CD4-positive, alpha-beta T cell (primary cell): ENCODE measurements around the gene SLC6A3. TPM values are rescaled to one million over a fixed set of nuclear protein-coding genes. Genes with fewer than 3 reads are reported as not detected.
A peak's percentile ranks its signal among the peaks of the same experiment; 100 is the strongest.

Experiments
- ATAC-seq: fragments of 200-7000 bp; cut with Tn5 transposase; one replicate; pipeline ENCODE4 v1.10.0; 2022; ENCODE audit warnings: mild to moderate bottlenecking; ENCODE audit not compliant: poor library complexity
- CTCF ChIA-PET: fragments of 350-600 bp; sonication (Branson Sonifier 250); formaldehyde crosslinking; loops from one replicate; lab custom pipeline; 2021; ENCODE audit warnings: antibody characterized with exemption, inconsistent platforms; lab: Charles Lee
- POLR2A ChIA-PET: fragments of 350-600 bp; sonication (Branson Sonifier 250); formaldehyde crosslinking; loops from one replicate; lab custom pipeline; 2021; ENCODE audit warnings: antibody characterized with exemption, inconsistent platforms; lab: Charles Lee
- DNase-seq, 14 experiments: peaks; one replicate each; pipeline ENCODE4 v3.0.0-alpha.2; 2013 to 2020; ENCODE audit warnings: mixed read lengths in 2 of 14
- H3K27ac ChIP-seq, 2 donors: one replicate each; pipeline versions ENCODE4 v1.5.1 to v1.7.0; 2013; ENCODE audit warnings: low read length in 2 of 2, low read depth in 1 of 2, mild to moderate bottlenecking in 1 of 2
- H3K27me3 ChIP-seq, 2 experiments: 1 replicate in 1 of 2; 2 replicates in 1 of 2; pipeline versions ENCODE4 v1.6.1 to v1.7.0; 2013; ENCODE audit warnings: low read length in 2 of 2, control low read depth in 1 of 2, mild to moderate bottlenecking in 1 of 2, moderate library complexity in 1 of 2; ENCODE audit not compliant: insufficient read depth in 2 of 2, control insufficient read depth in 1 of 2
- H3K36me3 ChIP-seq: one replicate; pipeline ENCODE4 v1.6.1; 2013; ENCODE audit warnings: low read length, control low read depth; ENCODE audit not compliant: insufficient read depth
- H3K4me1 ChIP-seq: one replicate; pipeline ENCODE4 v1.6.1; 2013; ENCODE audit warnings: low read length, control low read depth; ENCODE audit not compliant: insufficient read depth
- H3K4me3 ChIP-seq: one replicate; pipeline ENCODE4 v1.5.1; 2013; ENCODE audit warnings: mild to moderate bottlenecking, low read length, moderate library complexity
- H3K9me3 ChIP-seq, 2 experiments: 1 replicate in 1 of 2; 2 replicates in 1 of 2; pipeline versions ENCODE4 v1.6.1 to v1.7.0; 2013; ENCODE audit warnings: low read length in 2 of 2, mild to moderate bottlenecking in 2 of 2, control low read depth in 1 of 2, moderate library complexity in 1 of 2; ENCODE audit not compliant: control insufficient read depth in 1 of 2, insufficient read depth in 1 of 2
- H3K27ac Mint-ChIP-seq: one replicate; pipeline ENCODE4 v1.8.0; 2020; ENCODE audit warnings: mixed read lengths
- H3K27me3 Mint-ChIP-seq: one replicate; pipeline ENCODE4 v1.8.0; 2021; ENCODE audit warnings: mixed read lengths
- H3K36me3 Mint-ChIP-seq: one replicate; pipeline ENCODE4 v1.8.0; 2021; ENCODE audit warnings: low read depth, mixed read lengths
- H3K4me1 Mint-ChIP-seq: one replicate; pipeline ENCODE4 v1.8.0; 2021; ENCODE audit warnings: low read depth, mixed read lengths
- H3K4me3 Mint-ChIP-seq: one replicate; pipeline ENCODE4 v1.8.0; 2020; ENCODE audit warnings: mild to moderate bottlenecking, mixed read lengths
- H3K9me3 Mint-ChIP-seq: one replicate; pipeline ENCODE4 v1.8.0; 2020; ENCODE audit warnings: mixed read lengths
- intact Hi-C, 2 experiments: fragments of 100-400 bp; cut with DNase I in 1 of 2; cut with micrococcal nuclease in 1 of 2; formaldehyde crosslinking; loops; one replicate each; pipeline versions ENCODE4 v1.15.1 to v1.9.0; 2023 to 2025; cut with DNase I, micrococcal nuclease
- total RNA-seq, 174 experiments: library from RNA in 2 of 174; stranded (reverse) in 2 of 174; gene quantifications; one replicate each; pipeline ENCODE4 v1.2.3 and lab custom pipeline; 2021 to 2026
- TF ChIP-seq, protein P1 (sequence below): fragments of 200-600 bp; IDR thresholded peaks from one replicate; pipeline ENCODE4 v1.8.0; 2022; ENCODE audit warnings: antibody characterized with exemption, mild to moderate bottlenecking

SLC6A3 gene
- total RNA-seq, 2 experiments from 2014 or later = 0.08 TPM; not detected in 1

DNA sequence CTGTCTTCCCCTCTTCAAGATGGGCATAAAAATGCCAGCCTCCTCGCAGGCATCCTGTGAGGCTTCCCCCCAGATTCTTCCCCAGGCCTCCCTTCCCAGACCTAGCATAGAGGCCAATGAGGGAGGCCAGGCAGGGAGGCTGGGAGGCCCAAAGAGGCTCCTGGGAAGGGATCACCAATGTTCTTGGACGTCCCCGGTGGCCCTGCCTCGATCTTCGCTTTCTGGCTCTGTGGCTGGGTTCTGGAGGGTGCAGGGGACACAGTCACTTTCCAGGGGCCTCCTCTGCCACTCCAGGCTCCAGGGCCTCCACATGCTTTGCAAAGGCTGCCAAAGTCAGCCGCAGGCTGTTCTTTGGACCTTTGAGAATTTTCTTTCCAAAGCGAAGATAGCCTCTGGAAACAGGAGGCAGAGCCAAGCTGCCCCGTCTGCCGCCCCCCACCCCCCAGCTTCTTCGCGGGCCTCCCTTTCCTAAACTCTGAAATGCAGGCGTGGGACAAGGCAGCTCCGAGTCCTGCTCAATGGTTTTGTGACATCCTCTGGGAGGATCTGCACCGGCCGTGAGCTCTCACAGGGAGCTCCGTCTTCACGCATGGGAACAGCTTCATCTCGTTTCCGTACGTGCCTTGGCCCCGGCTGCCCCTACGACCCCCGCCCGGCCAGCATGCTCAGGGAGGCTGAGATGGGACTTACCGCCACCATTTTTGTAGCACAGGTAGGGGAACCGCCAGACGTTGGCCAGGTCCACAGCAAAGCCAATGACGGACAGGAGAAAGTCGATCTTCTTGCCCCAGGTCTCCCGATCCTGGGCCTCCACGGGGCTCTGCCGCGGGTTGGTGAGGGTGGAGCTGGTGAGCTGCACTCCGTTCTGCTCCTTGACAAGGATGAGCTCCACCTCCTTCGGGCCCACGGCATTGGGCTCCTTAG lies 2.8 kb downstream of the SLC6A3 start:
- Mint-ChIP-seq H3K27ac (no peak overlapping the region), H3K36me3 (no peaks in the 10 kb centered on the region), H3K9me3 (peaks cover 6% of the 10 kb centered on the region), H3K4me1 (peaks cover 20% of the 10 kb centered on the region), H3K4me3 (no peak overlapping the region), H3K27me3 (peaks cover 49% of the 10 kb centered on the region)
- no peak for ATAC-seq
- TF ChIP-seq, protein P1, sequence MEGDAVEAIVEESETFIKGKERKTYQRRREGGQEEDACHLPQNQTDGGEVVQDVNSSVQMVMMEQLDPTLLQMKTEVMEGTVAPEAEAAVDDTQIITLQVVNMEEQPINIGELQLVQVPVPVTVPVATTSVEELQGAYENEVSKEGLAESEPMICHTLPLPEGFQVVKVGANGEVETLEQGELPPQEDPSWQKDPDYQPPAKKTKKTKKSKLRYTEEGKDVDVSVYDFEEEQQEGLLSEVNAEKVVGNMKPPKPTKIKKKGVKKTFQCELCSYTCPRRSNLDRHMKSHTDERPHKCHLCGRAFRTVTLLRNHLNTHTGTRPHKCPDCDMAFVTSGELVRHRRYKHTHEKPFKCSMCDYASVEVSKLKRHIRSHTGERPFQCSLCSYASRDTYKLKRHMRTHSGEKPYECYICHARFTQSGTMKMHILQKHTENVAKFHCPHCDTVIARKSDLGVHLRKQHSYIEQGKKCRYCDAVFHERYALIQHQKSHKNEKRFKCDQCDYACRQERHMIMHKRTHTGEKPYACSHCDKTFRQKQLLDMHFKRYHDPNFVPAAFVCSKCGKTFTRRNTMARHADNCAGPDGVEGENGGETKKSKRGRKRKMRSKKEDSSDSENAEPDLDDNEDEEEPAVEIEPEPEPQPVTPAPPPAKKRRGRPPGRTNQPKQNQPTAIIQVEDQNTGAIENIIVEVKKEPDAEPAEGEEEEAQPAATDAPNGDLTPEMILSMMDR = no peak
- DNase-seq = peak in 1 of 14 experiments; percentile 28
- ChIA-PET POLR2A (no interaction called here), CTCF (no interaction called here)
- intact Hi-C loops = no loop called here
- H3K9me3 ChIP-seq = peaks cover 0 to 43% of the 10 kb centered on the region in 2 experiments
- H3K36me3 ChIP-seq = no peaks in the 10 kb centered on the region
- H3K4me1 ChIP-seq = peaks cover 12% of the 10 kb centered on the region
- H3K27ac ChIP-seq = no peak overlapping the region
- peaks cover 37 to 52% of the 10 kb centered on the region in 2 experiments for H3K27me3 ChIP-seq
- H3K4me3 ChIP-seq = no peak overlapping the region

DNA sequence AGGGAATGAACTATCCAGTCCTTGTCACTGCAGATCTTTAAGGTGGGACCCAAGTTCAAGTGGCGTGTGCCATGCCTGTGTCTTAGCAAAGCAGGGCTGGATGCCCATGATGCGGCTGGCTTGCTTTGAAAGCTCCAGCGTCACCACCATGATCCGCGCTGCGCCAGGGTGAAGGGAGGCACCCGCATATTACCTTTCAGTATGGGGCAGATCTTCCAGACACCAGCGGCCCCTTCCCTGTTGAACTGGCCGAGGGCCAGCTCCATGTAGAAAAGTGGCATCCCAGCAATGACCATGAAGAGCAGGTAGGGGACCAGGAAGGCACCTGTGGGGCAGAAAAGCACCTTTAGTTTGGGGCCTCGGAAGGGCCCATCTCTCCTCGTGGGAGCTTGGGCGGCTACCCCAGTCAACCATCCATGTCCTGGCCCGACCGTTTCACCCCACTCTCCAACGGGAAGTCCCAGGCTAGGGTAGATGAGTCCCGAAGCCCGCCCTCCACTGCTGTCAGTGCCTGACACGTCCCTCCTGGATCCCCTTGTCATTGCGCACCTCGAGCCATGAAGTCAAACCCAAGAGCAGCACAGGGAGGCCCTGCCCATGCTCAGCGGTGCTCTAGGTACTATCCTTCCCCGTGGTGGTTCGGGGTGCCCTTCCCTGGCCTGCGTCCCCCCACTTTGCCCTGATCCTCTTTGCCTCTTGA lies 3.9 kb downstream of the SLC6A3 start:
- DNase-seq (peak in 1 of 14 experiments; percentile 29), ATAC-seq (no peak)
- peaks cover 0 to 43% of the 10 kb centered on the region in 2 experiments for H3K9me3 ChIP-seq
- Mint-ChIP-seq H3K4me1 (peaks cover 11% of the 10 kb centered on the region), H3K4me3 (no peak overlapping the region), H3K36me3 (no peaks in the 10 kb centered on the region), H3K9me3 (peaks cover 6% of the 10 kb centered on the region), H3K27ac (no peak overlapping the region), H3K27me3 (peaks cover 44% of the 10 kb centered on the region)
- ChIA-PET CTCF (no interaction called here), POLR2A (no interaction called here)
- H3K27me3 ChIP-seq = peaks cover 28 to 42% of the 10 kb centered on the region in 2 experiments
- no peaks in the 10 kb centered on the region for H3K36me3 ChIP-seq
- no peak overlapping the region for H3K27ac ChIP-seq
- H3K4me1 ChIP-seq = peaks cover 9% of the 10 kb centered on the region
- intact Hi-C loops = no loop called here
- no peak overlapping the region for H3K4me3 ChIP-seq
- TF ChIP-seq, protein P1 = no peak

DNA sequence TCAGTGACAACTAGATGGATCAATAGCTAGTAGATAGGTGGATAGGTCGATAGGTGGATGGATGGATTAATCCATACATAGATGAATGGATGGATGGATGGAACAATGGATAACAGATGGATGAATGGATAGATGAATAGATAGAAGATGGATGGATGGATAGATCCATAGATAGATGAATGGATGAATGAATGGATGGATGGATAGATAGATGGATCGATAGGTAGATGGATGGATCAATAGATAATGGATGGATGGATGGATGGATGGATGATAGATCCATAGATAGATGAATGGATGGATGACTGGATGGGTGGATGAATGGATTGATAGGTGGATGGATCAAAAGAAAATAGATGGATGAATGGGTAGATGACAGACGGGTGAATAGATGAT lies 5.1 kb downstream of the SLC6A3 start:
- no peak overlapping the region for H3K4me3 Mint-ChIP-seq
- Histone ChIP-seq H3K9me3 (peaks cover 0 to 39% of the 10 kb centered on the region in 2 experiments), H3K4me3 (no peak overlapping the region), H3K27me3 (peaks cover 28 to 34% of the 10 kb centered on the region in 2 experiments), H3K36me3 (no peaks in the 10 kb centered on the region), H3K4me1 (peaks cover 9% of the 10 kb centered on the region), H3K27ac (no peak overlapping the region)
- no peak overlapping the region for H3K27ac Mint-ChIP-seq
- ChIA-PET POLR2A (no interaction called here), CTCF (no interaction called here)
- peaks cover 6% of the 10 kb centered on the region for H3K9me3 Mint-ChIP-seq
- ATAC-seq (no peak), DNase-seq (no peak)
- H3K27me3 Mint-ChIP-seq = peaks cover 44% of the 10 kb centered on the region
- TF ChIP-seq, protein P1 = no peak
- no peaks in the 10 kb centered on the region for H3K36me3 Mint-ChIP-seq
- H3K4me1 Mint-ChIP-seq = peaks cover 11% of the 10 kb centered on the region
- intact Hi-C loops = no loop called here
